T47D (cell line): ENCODE data around the gene KCNE3.

ENCODE experiments used
- DNase-seq, 2 experiments: peaks; one replicate each; pipeline versions ENCODE4 v3.0.0 to v3.0.0-alpha.2; 2011 to 2012; ENCODE audit warnings: low read depth in 1 of 2, low spot score in 1 of 2
- JUND ChIP-seq: IDR thresholded peaks from 2 replicates; pipeline ENCODE4 v1.6.1; 2012; ENCODE audit warnings: low read depth
- in situ Hi-C: cut with HindIII; loops from 2 replicates; pipeline ENCODE4 v1.10.0; 2016; ENCODE audit warnings: low sequenced_read_pairs, low pct_unique_long_range_greater_than_20kb

The KCNE3 gene, protein sequence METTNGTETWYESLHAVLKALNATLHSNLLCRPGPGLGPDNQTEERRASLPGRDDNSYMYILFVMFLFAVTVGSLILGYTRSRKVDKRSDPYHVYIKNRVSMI

DNA sequence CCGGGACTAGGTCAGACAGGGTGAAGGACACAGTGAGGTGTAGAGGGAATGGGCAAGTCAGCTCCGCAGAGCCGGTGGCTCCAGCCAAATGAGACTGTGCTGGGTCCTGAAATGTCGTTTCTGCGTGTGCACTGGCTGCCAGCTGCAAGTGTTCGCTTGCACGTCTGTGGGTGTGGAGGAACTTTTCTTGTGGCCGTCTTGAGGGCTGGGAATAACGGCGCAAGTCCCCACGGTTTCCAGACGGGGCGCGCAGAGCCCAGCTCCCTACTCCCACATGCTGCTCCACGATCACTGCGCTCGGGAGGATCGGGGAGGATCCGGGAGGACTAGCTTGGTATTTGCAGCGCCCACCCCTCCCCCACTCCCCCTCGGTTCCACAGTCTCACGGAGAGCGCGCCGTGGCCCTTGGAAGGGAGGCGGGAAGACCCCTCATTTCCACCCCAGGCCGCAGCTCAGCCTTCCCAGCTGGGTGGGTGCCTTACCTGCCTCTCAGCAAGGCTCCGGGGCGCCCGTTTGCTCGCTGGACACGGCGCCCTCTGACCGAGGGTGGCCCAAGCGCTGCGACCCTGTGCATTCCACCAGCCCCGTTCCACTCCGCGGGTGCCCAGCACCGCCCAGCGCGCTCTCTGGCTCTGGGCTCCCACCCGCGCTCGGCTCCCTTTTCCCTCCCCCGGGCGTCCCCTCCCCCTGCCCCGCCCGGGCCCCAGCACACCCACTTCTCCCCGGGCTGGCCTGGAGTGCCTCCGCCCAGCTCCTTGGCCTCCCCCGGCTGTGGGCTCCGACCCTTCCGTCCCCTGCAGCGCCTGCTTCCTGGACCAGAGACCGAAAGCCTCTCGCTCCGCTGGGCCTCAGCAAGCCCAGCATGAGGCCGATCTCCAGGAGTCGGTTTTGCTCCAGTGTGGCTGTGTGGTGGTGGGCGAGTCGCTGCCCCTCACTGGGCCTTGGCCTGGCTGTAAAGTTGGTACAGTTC, at the start of gene KCNE3:
KCNE3 (minus strand) TSS at position 634 of the 970 bp plus-strand sequence. CDS start 9,986 bp downstream, outside the sequence.
- DNase-seq: no peak
- no peak for TF ChIP-seq JUND
- in situ Hi-C loops: no loop called here

- TF ChIP-seq JUND: no peak
- in situ Hi-C loops: no loop called here
- no peak for DNase-seq
Observed at GRCh38 chr11:74507582-74507981, 40.2 kb upstream of the KCNE3 start.

- peak in 1 of 2 experiments; percentile 64 for DNase-seq
- in situ Hi-C loops: no loop called here
- no peak for TF ChIP-seq JUND
Observed at GRCh38 chr11:74506823-74507222, 39.5 kb upstream of the KCNE3 start.

DNA sequence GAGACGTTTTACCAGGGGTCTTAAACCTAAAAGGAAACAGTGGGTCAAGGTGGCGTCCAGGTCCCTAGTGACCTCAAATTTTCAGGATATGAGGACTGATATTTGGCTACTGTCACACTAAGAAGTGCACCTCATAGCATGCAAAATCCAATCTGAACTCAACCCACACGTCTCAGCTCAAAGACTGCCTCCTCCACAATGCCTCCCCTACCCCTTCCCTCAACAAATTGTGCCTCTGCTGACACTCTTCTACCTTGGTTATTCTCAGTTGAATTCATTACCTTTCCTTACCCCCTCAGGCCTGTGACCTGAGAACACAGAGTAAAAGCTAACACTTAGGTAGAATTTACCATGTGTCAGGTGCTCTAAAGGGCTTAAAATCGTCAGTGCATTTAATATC, 38.6 kb upstream of the KCNE3 start:
- in situ Hi-C loops: no loop called here
- DNase-seq: no peak
- TF ChIP-seq JUND: no peak

GRCh38 chr11:74504100-74504691, 36.8 kb upstream of the KCNE3 start:
- no peak for DNase-seq
- TF ChIP-seq JUND: no peak
- in situ Hi-C loops: no loop called here

DNA sequence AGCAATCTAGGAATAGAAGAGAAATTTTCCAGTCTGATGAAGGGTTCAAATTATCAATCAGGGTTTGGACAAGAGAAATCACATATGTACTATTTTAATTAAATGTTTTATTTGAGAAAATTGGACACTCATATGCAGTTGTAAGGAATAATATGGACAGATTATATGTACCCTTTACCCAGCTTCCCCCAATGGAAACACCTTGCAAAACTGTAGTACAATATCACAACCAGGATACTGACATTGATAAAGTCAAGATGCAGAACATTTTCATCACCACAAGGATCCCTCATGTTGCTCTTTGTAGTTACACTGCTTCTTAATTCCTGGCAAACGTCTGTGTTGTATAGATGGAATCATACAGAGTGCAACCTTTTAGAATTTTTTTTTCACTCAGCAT, 27.6 kb upstream of the KCNE3 start:
- in situ Hi-C loops: no loop called here
- no peak for TF ChIP-seq JUND
- no peak for DNase-seq

DNA sequence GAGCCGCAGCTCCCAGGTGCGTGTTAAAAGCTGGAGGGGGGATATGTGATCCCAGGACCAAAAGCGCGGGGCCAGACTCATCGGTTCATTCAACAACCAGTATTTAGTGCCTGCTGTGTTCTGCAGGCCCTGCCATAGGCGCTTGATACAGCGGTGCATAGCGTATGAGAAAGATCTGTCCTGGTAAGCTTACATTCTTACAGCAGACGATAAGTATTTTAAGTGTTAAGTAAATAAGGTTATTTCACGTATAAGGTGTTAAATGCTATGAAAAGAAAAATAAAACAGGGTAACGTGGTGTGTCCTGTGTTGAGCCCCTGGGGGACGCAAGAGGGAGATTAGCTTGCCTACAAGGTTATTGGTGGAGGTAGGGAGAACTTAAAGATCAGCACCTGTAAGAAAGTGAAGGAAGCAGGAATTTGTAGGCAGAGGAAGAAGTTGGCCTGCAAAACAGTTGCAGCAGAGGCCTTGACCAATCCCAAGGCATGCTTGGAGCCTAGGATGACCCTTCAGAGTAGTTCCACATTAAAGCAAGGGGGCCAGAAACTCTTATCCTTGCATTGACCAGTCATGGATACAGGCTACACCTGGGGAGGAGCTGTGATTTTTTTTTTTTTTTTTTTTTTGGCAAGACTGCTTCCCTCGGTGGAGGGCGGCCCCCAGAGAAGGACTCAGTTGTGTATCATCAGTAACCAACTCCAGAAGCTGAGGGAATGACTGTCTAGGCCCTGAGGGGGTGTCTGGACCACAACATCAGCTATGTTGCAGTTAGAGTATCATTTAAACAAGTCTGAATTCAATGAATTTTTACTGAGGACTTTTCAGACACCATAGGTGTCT, 26.7 kb upstream of the KCNE3 start:
- DNase-seq: no peak

DNA sequence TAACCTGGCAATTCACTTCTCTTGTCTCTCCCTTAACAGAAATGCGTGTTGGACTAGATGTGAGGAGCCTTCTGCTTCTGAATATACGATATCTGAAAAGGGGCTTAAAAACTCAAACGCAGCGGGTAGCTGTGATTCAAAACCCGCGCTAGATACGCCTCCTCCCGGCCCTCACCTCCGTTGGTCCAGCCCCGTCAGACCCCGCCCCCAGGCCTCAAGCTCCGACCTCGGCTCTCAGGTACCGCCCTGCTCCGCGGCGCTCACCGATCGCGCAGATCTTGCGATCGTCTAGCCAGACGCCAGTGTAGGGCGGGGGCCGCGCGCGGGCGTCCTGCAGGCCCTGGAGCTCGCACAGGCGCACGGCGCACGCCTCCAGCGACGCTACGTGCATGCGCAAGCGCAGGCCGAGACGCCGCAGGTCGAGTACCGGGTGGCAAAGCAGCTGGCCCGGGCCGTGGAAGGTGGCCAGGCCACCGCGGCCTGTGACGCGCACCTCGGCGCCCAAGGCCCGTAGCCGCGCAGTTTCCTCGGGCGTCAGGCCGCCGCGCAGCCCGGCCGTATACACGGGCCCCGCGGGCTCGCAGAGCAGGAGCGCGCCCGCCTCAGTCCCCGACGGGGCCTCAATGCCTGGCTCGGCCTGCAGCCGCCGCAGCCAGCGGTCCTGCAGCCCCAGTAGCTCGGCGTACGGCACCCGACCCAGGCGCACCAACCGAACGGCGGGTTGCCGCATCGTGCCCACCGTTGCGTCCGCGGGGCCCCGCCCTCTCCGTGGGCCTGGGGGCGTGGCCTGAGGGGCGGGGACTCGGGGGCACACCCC, 25.8 kb upstream of the KCNE3 start, which contains the start of gene LIPT2:
LIPT2 (minus strand) TSS at position 751 of the 817 bp plus-strand sequence; CDS start at position 730, 21 bp downstream.
- in situ Hi-C loops: no loop called here
- peak; percentile 89 to 99 for DNase-seq
- TF ChIP-seq JUND: no peak

More for the DNA sequence above, 26.7 kb upstream of the KCNE3 start:
- no peak for TF ChIP-seq JUND
- in situ Hi-C loops: no loop called here

DNA sequence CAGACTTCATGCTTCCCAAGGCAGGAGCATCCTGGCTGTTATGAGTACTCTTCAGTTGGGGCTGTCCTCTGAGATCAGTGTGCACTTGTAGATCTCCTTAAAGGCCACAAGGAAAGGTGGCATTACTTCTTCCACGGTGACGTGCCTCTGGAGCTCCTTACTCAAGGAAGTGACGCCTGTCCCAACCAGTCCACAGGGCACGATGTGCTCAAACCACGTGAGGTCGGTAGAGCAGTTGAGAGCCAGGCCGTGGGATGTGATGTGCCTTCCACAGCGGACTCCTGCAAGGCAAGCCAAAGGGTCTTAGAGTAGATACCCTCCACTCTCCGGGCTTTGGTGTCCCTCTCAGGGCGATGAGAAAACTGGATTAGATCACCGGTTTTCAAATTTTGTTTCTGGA, 24.7 kb upstream of the KCNE3 start:
- DNase-seq: no peak
- TF ChIP-seq JUND: no peak
- in situ Hi-C loops: no loop called here

DNA sequence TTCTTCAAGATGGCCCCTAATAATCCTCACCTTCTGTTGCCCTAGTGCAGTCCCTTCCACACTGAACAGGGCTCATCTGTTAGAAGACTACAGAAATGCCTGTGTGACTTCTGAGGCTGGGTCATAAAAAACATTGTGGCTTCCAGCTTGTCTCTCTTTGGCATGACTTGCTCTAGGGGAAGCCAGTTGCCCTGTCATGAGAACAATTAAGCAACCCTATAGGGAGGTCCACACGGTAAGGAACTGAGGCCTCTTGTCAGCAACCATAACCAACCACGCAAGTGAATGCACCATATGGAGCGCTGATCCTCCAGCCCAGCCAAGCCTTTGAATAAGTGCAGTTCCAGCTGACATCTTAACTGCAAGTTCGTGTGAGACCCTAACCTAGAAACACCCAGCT, 23.6 kb upstream of the KCNE3 start:
- DNase-seq: no peak
- no peak for TF ChIP-seq JUND
- in situ Hi-C loops: no loop called here

DNA sequence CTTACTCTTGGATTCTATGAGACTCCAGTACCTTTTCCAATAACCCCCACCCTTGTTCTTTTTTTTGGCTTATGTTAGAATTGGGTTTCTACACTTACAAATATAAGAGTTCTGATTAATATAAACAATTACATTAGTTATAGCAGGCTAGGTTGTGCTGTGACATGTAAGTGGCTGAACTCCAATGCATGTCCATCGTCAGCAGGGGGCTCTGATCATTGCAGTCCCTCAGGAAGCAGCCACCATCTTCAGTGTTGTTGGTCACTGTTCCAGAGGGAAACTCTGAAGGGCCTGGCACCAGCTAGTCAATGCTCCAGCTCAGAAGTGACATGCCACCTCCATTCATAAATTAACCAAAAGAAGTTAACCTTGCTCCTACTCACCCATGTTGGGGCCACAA, 20.5 kb upstream of the KCNE3 start:
- peak in 1 of 2 experiments; percentile 53 for DNase-seq
- TF ChIP-seq JUND: no peak
- in situ Hi-C loops: no loop called here
